Osteocyte (in vitro differentiated cells): ENCODE measurements around the gene PTGDS. TPM values are rescaled to one million over a fixed set of nuclear protein-coding genes. Genes with fewer than 3 reads are reported as not detected.

Source experiments
- DNase-seq: peaks from one replicate; pipeline ENCODE4 v3.0.0; 2021; ENCODE audit warnings: mixed read lengths; ENCODE audit not compliant: unreplicated experiment; ENCODE audit errors: extremely low spot score
- H3K27ac Mint-ChIP-seq: one replicate; pipeline ENCODE4 v1.8.0; 2021; ENCODE audit warnings: mild to moderate bottlenecking, mixed read lengths; ENCODE audit not compliant: unreplicated experiment
- H3K27me3 Mint-ChIP-seq: one replicate; pipeline ENCODE4 v1.8.0; 2021; ENCODE audit warnings: mixed read lengths; ENCODE audit not compliant: unreplicated experiment
- H3K36me3 Mint-ChIP-seq: one replicate; pipeline ENCODE4 v1.8.0; 2021; ENCODE audit warnings: mixed read lengths; ENCODE audit not compliant: unreplicated experiment
- H3K4me1 Mint-ChIP-seq: one replicate; pipeline ENCODE4 v1.8.0; 2021; ENCODE audit warnings: mixed read lengths; ENCODE audit not compliant: unreplicated experiment
- H3K4me3 Mint-ChIP-seq: one replicate; pipeline ENCODE4 v1.8.0; 2021; ENCODE audit warnings: mild to moderate bottlenecking, moderate library complexity, mixed read lengths; ENCODE audit not compliant: unreplicated experiment
- H3K9me3 Mint-ChIP-seq: one replicate; pipeline ENCODE4 v1.8.0; 2021; ENCODE audit warnings: mixed read lengths; ENCODE audit not compliant: unreplicated experiment
- total RNA-seq: library from RNA; stranded (reverse); gene quantifications from 2 replicates; pipeline ENCODE4 v1.2.1, GENCODE V29; 2021
- TF ChIP-seq, protein P1 (sequence below): fragments of 200-600 bp; sonication (generic); IDR thresholded peaks from 2 replicates; pipeline ENCODE4 v1.5.0; 2021; ENCODE audit warnings: antibody characterized with exemption, mild to moderate bottlenecking, moderate library complexity

The PTGDS gene
- total RNA-seq, 1 donor from 2014 or later = 123 TPM

DNA sequence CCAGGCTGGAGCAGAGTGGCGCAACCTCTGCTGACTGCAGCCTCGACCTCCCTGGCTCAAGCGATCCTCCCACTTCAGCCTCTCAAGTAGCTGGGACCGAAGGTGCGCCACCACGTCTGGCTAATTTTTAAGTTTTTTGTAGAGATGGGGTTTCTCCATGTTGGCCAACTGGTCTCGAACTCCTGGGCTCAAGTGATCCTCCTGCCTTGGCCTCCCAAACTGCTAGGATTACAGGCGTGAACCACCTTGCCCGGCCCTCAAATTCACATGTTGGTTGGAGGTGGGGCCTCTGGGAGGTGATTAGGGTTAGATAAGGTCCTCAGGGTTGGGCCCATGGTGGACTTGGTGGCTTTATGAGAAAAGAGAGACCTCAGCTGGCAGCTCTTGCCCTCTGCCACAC is 15.1 kb upstream of the PTGDS start:
- Mint-ChIP-seq H3K36me3 (no peaks in the 10 kb centered on the region), H3K4me3 (no peak overlapping the region), H3K9me3 (no peaks in the 10 kb centered on the region), H3K4me1 (peaks cover 20% of the 10 kb centered on the region), H3K27me3 (peaks cover 3% of the 10 kb centered on the region), H3K27ac (no peak overlapping the region)
- TF ChIP-seq, protein P1, sequence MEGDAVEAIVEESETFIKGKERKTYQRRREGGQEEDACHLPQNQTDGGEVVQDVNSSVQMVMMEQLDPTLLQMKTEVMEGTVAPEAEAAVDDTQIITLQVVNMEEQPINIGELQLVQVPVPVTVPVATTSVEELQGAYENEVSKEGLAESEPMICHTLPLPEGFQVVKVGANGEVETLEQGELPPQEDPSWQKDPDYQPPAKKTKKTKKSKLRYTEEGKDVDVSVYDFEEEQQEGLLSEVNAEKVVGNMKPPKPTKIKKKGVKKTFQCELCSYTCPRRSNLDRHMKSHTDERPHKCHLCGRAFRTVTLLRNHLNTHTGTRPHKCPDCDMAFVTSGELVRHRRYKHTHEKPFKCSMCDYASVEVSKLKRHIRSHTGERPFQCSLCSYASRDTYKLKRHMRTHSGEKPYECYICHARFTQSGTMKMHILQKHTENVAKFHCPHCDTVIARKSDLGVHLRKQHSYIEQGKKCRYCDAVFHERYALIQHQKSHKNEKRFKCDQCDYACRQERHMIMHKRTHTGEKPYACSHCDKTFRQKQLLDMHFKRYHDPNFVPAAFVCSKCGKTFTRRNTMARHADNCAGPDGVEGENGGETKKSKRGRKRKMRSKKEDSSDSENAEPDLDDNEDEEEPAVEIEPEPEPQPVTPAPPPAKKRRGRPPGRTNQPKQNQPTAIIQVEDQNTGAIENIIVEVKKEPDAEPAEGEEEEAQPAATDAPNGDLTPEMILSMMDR = no peak
- DNase-seq = no peak

DNA sequence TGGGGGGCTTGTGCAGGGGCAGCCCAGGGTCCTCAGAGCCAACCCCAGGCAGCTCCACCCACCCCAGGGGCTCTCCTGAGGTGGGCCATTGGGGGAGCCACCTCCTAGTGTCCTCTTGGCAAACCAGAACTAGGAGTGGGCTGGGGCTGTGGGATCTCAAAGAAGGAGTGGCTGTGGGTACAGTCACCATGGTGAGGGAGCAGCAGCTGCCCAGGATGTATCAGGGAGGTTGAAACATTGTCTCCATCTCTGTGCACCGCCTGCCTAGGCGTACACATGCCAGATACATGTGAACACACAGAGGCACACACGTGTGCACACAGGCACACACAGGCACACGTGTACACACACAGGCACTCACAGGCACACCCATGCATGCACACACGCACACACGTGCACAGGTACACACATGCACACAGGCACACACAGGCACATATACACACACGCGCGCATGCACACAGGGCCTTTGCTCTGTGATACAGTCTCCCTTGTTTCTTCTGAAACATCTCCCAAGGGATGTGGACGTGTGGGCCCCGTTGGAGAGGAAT is 14.5 kb upstream of the PTGDS start:
- Mint-ChIP-seq H3K4me1 (peaks cover 20% of the 10 kb centered on the region), H3K4me3 (no peak overlapping the region), H3K27me3 (peaks cover 3% of the 10 kb centered on the region), H3K27ac (no peak overlapping the region), H3K9me3 (no peaks in the 10 kb centered on the region), H3K36me3 (no peaks in the 10 kb centered on the region)
- DNase-seq = no peak
- TF ChIP-seq, protein P1 = no peak

DNA sequence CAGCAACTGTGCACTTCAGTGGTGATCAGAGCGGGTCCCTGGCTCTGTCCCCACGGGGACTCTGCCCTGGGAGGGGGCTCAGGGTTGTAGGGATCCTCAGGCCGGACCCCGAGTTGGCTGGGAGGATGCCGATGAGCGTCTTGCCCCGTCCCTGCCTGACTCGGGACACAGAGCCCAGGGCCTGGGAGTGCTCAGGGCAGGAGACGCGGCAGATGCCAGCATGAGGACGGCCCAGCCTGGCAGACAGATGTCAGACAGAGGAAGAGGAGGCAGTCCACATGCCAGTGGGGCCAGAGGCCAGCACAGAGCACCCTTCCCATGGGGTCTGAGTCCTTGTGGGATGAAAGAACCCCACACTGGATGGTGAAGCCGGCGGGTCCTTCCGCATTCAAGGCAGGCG is 14.0 kb upstream of the PTGDS start:
- TF ChIP-seq, protein P1 = no peak
- no peaks in the 10 kb centered on the region for H3K9me3 Mint-ChIP-seq
- DNase-seq = no peak
- no peaks in the 10 kb centered on the region for H3K36me3 Mint-ChIP-seq
- peaks cover 3% of the 10 kb centered on the region for H3K27me3 Mint-ChIP-seq
- H3K27ac Mint-ChIP-seq = no peak overlapping the region
- peaks cover 20% of the 10 kb centered on the region for H3K4me1 Mint-ChIP-seq
- no peak overlapping the region for H3K4me3 Mint-ChIP-seq

DNA sequence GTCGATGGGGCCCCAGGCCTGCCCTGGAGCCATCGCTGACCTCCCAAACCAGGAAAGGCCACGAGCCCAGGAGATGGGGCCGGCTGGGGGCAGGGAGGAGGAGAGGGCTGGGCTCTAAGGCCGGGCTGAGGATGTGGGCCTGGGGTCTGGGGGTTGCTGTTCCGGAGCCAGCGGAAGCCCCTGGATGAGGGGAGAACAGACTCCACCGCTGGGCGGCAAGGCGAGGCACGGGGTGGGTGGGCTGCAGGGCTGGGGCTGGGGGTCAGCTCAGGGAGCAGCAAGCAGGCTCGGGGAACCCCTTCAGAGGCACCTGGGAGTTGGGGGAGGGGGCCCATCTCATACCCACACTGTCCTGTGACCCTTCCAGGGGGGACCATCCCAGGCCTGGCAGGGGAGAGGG is 13.6 kb upstream of the PTGDS start:
- no peak for DNase-seq
- H3K9me3 Mint-ChIP-seq = no peaks in the 10 kb centered on the region
- H3K27me3 Mint-ChIP-seq = peaks cover 3% of the 10 kb centered on the region
- H3K27ac Mint-ChIP-seq = no peak overlapping the region
- no peaks in the 10 kb centered on the region for H3K36me3 Mint-ChIP-seq
- H3K4me3 Mint-ChIP-seq = no peak overlapping the region
- TF ChIP-seq, protein P1 = no peak
- H3K4me1 Mint-ChIP-seq = peaks cover 20% of the 10 kb centered on the region

DNA sequence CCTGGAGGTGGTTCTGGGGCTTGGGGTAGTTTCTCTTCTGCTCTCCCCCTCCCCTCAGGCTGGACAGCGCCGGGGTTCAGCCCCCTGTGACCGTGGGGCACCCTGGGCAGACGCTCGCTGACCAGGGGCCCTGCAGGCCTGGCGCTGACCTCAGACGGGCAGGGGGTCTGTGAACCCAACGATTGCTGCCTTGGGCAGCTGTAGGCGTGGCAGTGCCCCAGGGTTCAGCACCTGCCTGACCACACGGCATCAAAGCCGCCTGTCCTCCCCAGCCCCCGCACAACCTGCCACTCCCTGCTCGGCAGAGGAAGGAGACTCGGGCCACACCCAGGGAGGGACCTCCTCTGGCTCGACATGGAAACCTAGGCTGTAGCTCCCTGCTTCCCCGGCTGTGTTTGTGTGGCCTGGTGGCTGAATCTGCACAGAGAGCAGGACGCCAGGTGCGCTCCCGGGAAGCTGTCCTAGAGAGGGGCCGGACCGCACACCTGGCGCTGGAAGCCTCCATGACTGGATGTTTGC is 13.1 kb upstream of the PTGDS start:
- H3K4me3 Mint-ChIP-seq = no peak overlapping the region
- TF ChIP-seq, protein P1 = no peak
- H3K9me3 Mint-ChIP-seq = no peaks in the 10 kb centered on the region

More for the DNA sequence above, 13.1 kb upstream of the PTGDS start:
- DNase-seq = no peak
- Mint-ChIP-seq H3K27ac (no peak overlapping the region), H3K27me3 (peaks cover 3% of the 10 kb centered on the region), H3K36me3 (no peaks in the 10 kb centered on the region), H3K4me1 (peaks cover 20% of the 10 kb centered on the region)
